Esophagus squamous epithelium (tissue), 5 donors: ENCODE results near the gene ANKRD9. TPM values are rescaled to one million over a fixed set of nuclear protein-coding genes. Genes with fewer than 3 reads are reported as not detected.
A peak's percentile ranks its signal among the peaks of the same experiment; 100 is the strongest.

Experiments
- DNase-seq: peaks from one replicate; lab custom pipeline; 2025; lab: John Stamatoyannopoulos, UW
- H3K27ac ChIP-seq, 4 donors: fragments of 200-600 bp; sonication (generic); one replicate each; pipeline ENCODE4 v1.5.1; 2016 to 2019; ENCODE audit warnings: mild to moderate bottlenecking in 1 of 4
- H3K27me3 ChIP-seq, 4 donors: fragments of 200-600 bp; sonication (generic); 1 replicate in 3 of 4; 2 replicates in 1 of 4; pipeline versions ENCODE4 v1.5.1 to v1.6.0; 2017 to 2021; ENCODE audit warnings: antibody characterized with exemption in 1 of 4
- H3K36me3 ChIP-seq, 3 donors: fragments of 200-600 bp; sonication (generic); one replicate each; pipeline ENCODE4 v1.5.1; 2016 to 2019
- H3K4me1 ChIP-seq, 3 donors: fragments of 200-600 bp; sonication (generic); one replicate each; pipeline ENCODE4 v1.5.1; 2017 to 2019
- H3K4me3 ChIP-seq, 4 donors: fragments of 200-600 bp; sonication (generic); 1 replicate in 3 of 4; 2 replicates in 1 of 4; pipeline ENCODE4 v1.5.1; 2016 to 2019; ENCODE audit warnings: mild to moderate bottlenecking in 2 of 4, moderate library complexity in 1 of 4
- H3K9me3 ChIP-seq, 3 donors: fragments of 200-600 bp; sonication (generic); one replicate each; pipeline ENCODE4 v1.5.1; 2016 to 2019
- POLR2A ChIP-seq, 4 donors: fragments of 450-650 bp; IDR thresholded peaks; one replicate each; pipeline ENCODE4 v1.6.1; 2017; ENCODE audit warnings: antibody characterized with exemption in 4 of 4, mild to moderate bottlenecking in 4 of 4, moderate library complexity in 3 of 4
- WGBS, 2 donors: methylation state at CpG; one replicate each; pipeline ENCODE4 v1.1.5; 2018; 5-methylcytosine and 5-hydroxymethylcytosine counted together
- intact Hi-C: fragments of 100-400 bp; cut with DNase I; formaldehyde crosslinking; loops from one replicate; pipeline ENCODE4 v1.15.0; 2022
- total RNA-seq, 4 donors: library from RNA; depleted of rRNA; stranded (reverse); fragments of >200 nt; gene quantifications; one replicate each; pipeline ENCODE4 v1.1.0, GENCODE V29; 2016
- TF ChIP-seq, protein P1 (sequence below), 6 experiments: fragments of 450-650 bp in 4 of 6; fragments of 200-600 bp in 2 of 6; sonication (generic) in 2 of 6; IDR thresholded peaks; one replicate each; pipeline ENCODE4 v1.5.1; 2016 to 2019; ENCODE audit warnings: antibody characterized with exemption in 6 of 6, mild to moderate bottlenecking in 4 of 6, moderate library complexity in 4 of 6
- donor health status: DM: yes; HTN: yes; CAD: no.

ANKRD9 gene
- total RNA-seq, 4 donors from 2014 or later: 20.0 to 39.0 (median 30.2) TPM

DNA sequence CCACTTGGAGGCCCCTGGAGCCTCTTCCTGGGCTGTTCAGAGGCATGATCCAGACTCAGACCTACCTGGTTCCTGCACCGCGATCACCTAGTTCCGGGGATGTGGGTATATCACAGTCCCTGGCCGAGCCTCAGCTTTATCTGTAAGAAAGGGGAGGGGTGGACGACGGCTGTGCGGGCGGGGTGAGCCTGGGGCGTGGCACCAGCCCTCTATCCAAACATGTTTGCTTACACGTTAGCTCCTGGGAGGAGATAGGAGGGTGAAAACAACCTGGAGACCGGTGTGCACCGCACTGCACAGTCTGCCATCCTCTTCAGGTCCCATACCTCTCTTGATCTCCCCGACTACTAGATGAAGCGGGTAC is 1.2 kb downstream of the ANKRD9 start:
- no peak for DNase-seq
- Histone ChIP-seq H3K27ac (peak overlapping the region; percentile 88 to 94 (median 92)), H3K4me3 (peak overlapping the region; percentile 52 to 77 (median 57)), H3K9me3 (no peaks in the 10 kb centered on the region), H3K4me1 (peaks cover 18 to 43% (median 23%) of the 10 kb centered on the region in 3 donors), H3K36me3 (peaks cover 0 to 27% (median 0%) of the 10 kb centered on the region in 3 donors), H3K27me3 (no peaks in the 10 kb centered on the region)
- 34 to 75% methylated on average over 4 to 6 of the region's 14 CpGs for WGBS, 2 donors
- intact Hi-C loops: loop anchor here (10.0 kb wide), 1 partner anchor 174 kb away; no protein-coding TSS in a partner anchor
- TF ChIP-seq POLR2A (IDR thresholded peaks at IDR 0.05): no peak
- TF ChIP-seq, protein P1, sequence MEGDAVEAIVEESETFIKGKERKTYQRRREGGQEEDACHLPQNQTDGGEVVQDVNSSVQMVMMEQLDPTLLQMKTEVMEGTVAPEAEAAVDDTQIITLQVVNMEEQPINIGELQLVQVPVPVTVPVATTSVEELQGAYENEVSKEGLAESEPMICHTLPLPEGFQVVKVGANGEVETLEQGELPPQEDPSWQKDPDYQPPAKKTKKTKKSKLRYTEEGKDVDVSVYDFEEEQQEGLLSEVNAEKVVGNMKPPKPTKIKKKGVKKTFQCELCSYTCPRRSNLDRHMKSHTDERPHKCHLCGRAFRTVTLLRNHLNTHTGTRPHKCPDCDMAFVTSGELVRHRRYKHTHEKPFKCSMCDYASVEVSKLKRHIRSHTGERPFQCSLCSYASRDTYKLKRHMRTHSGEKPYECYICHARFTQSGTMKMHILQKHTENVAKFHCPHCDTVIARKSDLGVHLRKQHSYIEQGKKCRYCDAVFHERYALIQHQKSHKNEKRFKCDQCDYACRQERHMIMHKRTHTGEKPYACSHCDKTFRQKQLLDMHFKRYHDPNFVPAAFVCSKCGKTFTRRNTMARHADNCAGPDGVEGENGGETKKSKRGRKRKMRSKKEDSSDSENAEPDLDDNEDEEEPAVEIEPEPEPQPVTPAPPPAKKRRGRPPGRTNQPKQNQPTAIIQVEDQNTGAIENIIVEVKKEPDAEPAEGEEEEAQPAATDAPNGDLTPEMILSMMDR (IDR thresholded peaks at IDR 0.05): no peak

DNA sequence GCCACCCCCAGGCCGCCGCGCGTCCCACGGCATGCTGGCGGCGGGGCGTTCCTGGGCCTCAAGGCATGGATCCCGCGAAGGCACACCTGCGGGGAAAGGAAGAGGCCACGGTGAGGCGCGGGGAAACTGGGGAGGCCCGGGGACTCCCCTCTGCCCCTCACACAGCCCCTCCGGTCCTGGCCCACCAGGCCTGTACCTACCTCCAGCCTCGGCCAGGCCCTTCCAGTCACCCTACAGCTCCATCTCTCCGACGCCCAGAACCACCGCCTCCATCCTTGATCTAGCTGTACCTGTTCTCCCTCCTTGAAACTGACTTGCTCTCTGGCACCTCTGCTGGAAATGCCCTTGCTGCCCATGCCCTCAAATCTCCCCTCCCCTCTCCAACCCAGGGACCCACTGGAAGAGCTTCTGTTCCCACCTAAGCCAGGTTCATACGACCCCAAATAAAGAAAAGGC is 1.7 kb downstream of the ANKRD9 start:
- DNase-seq: no peak
- H3K36me3 ChIP-seq: peaks cover 0 to 27% (median 0%) of the 10 kb centered on the region in 3 donors
- H3K9me3 ChIP-seq: no peaks in the 10 kb centered on the region
- 82 to 92% methylated on average over 13 to 21 of the region's 21 CpGs for WGBS, 2 donors
- TF ChIP-seq, protein P1 (IDR thresholded peaks at IDR 0.05): peak in 2 of 6 experiments; percentile 20 to 53
- TF ChIP-seq POLR2A (IDR thresholded peaks at IDR 0.05): no peak
- H3K4me1 ChIP-seq: peaks cover 18 to 43% (median 23%) of the 10 kb centered on the region in 3 donors
- H3K27ac ChIP-seq: peak overlapping the region; percentile 88 to 94 (median 92)
- intact Hi-C loops: loop anchor here (10.0 kb wide), 1 partner anchor 173 kb away; no protein-coding TSS in a partner anchor
- no peaks in the 10 kb centered on the region for H3K27me3 ChIP-seq
- peak overlapping the region in 3 of 4 donors; percentile 52 to 77 (median 61) for H3K4me3 ChIP-seq

DNA sequence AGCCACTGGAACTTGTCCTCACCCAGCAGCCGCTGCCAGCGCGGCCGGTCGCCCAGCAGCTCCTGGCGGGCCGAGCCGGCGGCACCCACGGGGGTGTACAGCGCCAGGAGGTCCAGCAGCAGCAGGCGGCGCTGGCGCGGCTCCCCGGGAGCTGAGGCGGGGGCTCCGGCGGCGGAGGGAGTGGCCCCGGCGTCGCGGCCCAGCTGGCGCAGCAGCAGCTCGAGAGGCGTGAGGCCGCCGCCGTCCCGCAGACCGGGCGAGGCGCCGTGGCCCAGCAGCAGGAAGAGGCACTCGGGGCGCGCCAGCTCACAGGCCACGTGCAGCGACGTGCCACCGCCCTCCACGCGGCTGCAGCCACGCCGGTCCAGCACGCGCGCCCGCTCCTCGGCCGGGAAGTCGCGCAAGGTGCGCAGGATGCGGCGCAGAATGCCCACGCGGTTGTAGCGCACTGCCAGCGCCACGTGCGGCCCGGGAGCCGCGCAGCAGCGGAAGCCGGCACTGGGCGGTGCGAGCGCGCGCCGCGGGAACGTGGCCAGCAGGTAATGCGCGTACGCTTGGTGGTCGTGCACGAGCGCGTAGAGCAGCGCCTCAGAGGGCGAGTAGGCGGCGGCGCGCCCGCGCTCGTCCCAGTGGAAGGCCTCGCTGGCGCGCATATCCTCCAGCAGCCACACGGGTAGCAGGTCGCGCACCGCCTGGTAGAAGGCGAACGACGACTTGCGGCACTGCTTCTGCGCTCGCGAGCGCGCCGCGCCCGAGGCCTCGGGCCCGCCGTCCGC is 2.3 kb downstream of the ANKRD9 start:
- Histone ChIP-seq H3K4me3 (no peak overlapping the region), H3K36me3 (peaks cover 0 to 27% (median 0%) of the 10 kb centered on the region in 3 donors), H3K9me3 (no peaks in the 10 kb centered on the region), H3K27me3 (no peaks in the 10 kb centered on the region), H3K4me1 (peaks cover 18 to 43% (median 23%) of the 10 kb centered on the region in 3 donors), H3K27ac (no peak overlapping the region)
- DNase-seq: no peak
- intact Hi-C loops: loop anchor here (10.0 kb wide), 1 partner anchor 172 kb away; no protein-coding TSS in a partner anchor
- TF ChIP-seq, protein P1 (IDR thresholded peaks at IDR 0.05): no peak
- TF ChIP-seq POLR2A (IDR thresholded peaks at IDR 0.05): no peak
- WGBS, 2 donors: 92% methylated on average over 52 of the region's 115 CpGs; no CpG with 5 or more reads in 1 of the 2 donors

DNA sequence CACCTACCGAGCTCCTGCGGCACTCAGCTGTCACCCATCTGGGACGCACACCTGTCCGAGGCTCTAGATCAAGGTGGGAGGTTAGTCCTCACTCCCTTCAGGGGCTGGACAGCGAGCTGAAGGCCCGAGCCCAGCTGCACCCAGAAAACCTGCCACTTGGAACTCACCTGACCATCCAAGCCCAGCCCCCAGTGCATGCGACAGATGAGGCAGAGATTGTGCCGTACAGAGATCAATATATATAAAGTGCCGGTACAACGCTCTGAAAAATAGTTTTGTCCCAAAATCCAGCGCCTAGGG is 3.0 kb downstream of the ANKRD9 start:
- intact Hi-C loops: loop anchor here (10.0 kb wide), 1 partner anchor 172 kb away; no protein-coding TSS in a partner anchor
- no peak overlapping the region for H3K27ac ChIP-seq

More for the DNA sequence above, 3.0 kb downstream of the ANKRD9 start:
- peaks cover 18 to 40% (median 23%) of the 10 kb centered on the region in 3 donors for H3K4me1 ChIP-seq
- DNase-seq: no peak
- TF ChIP-seq, protein P1 (IDR thresholded peaks at IDR 0.05): no peak
- no peak for TF ChIP-seq POLR2A (IDR thresholded peaks at IDR 0.05)
- H3K4me3 ChIP-seq: no peak overlapping the region
- H3K27me3 ChIP-seq: no peaks in the 10 kb centered on the region
- peaks cover 0 to 27% (median 0%) of the 10 kb centered on the region in 3 donors for H3K36me3 ChIP-seq
- WGBS, 2 donors: 87% methylated on average over 9 of the region's 11 CpGs; no CpG with 5 or more reads in 1 of the 2 donors
- no peaks in the 10 kb centered on the region for H3K9me3 ChIP-seq
